Endodermal cell (in vitro differentiated cells): Measurements from ENCODE around the gene HTN1. TPM values are rescaled to one million over a fixed set of nuclear protein-coding genes. Genes with fewer than 3 reads are reported as not detected.

Experiments used
- DNase-seq: peaks from one replicate; pipeline ENCODE4 v3.0.0-alpha.2; 2017
- H3K27ac ChIP-seq: 2 replicates; pipeline ENCODE4 v1.5.1; 2013; ENCODE audit warnings: mild to moderate bottlenecking, low read depth, low read length, moderate library complexity
- H3K27me3 ChIP-seq: 2 replicates; pipeline ENCODE4 v1.6.1; 2013; ENCODE audit warnings: mild to moderate bottlenecking, low read length, moderate library complexity; ENCODE audit not compliant: insufficient read depth, control insufficient read depth, poor library complexity, severe bottlenecking
- H3K36me3 ChIP-seq: 2 replicates; pipeline ENCODE4 v1.7.0; 2013; ENCODE audit warnings: mild to moderate bottlenecking, low read length, moderate library complexity; ENCODE audit not compliant: control insufficient read depth, insufficient read depth
- H3K4me1 ChIP-seq: one replicate; pipeline ENCODE4 v1.7.0; 2013; ENCODE audit warnings: low read length; ENCODE audit not compliant: control insufficient read depth, insufficient read depth
- H3K4me3 ChIP-seq: 2 replicates; pipeline ENCODE4 v1.5.1; 2013; ENCODE audit warnings: mild to moderate bottlenecking, low read length, moderate library complexity
- H3K9ac ChIP-seq: 2 replicates; pipeline ENCODE4 v1.6.1; 2013; ENCODE audit warnings: mild to moderate bottlenecking, low read length, moderate library complexity; ENCODE audit not compliant: poor library complexity, severe bottlenecking; ENCODE audit errors: extremely low read depth
- H3K9me3 ChIP-seq: 2 replicates; pipeline ENCODE4 v1.6.1; 2013; ENCODE audit warnings: mild to moderate bottlenecking, low read length, moderate library complexity; ENCODE audit not compliant: control insufficient read depth
- H3K27ac Mint-ChIP-seq: 2 replicates; pipeline ENCODE4 v1.8.0; 2020; ENCODE audit warnings: mixed read lengths
- H3K27me3 Mint-ChIP-seq: 2 replicates; pipeline ENCODE4 v1.8.0; 2021; ENCODE audit warnings: mild to moderate bottlenecking, mixed read lengths; ENCODE audit not compliant: insufficient read depth
- H3K36me3 Mint-ChIP-seq: 2 replicates; pipeline ENCODE4 v1.8.0; 2020; ENCODE audit warnings: low read depth, mixed read lengths
- H3K4me1 Mint-ChIP-seq: 2 replicates; pipeline ENCODE4 v1.8.0; 2020; ENCODE audit warnings: mixed read lengths
- H3K4me3 Mint-ChIP-seq: 2 replicates; pipeline ENCODE4 v1.8.0; 2020; ENCODE audit warnings: mild to moderate bottlenecking, moderate library complexity, mixed read lengths
- H3K9me3 Mint-ChIP-seq: 2 replicates; pipeline ENCODE4 v1.8.0; 2020; ENCODE audit warnings: mild to moderate bottlenecking, mixed read lengths
- CTCF ChIP-seq: fragments of 200-600 bp; sonication (generic); conservative IDR thresholded peaks from 2 replicates; pipeline ENCODE4 v1.5.0; 2021; ENCODE audit warnings: antibody characterized with exemption, mild to moderate bottlenecking
- WGBS, 2 experiments: methylation state at CpG; one replicate each; pipeline versions ENCODE4 v1.1.5 to v1.1.7; 2013; ENCODE audit warnings: missing lambda C conversion rate in 2 of 2, mixed read lengths in 1 of 2; ENCODE audit not compliant: insufficient coverage in 1 of 2, insufficient read length in 1 of 2; 5-methylcytosine and 5-hydroxymethylcytosine counted together
- total RNA-seq, 2 donors: library from RNA; stranded (reverse); fragmentation: NEBNext Ultra II Directional in 1 of 2; extraction: Animal tissue kit (Norgen Biotek cat#: 25700) in 1 of 2; gene quantifications; 2 replicates in 1 of 2; 3 replicates in 1 of 2; pipeline ENCODE4 v1.2.1, GENCODE V29; 2021

The HTN1 gene
- total RNA-seq, 2 donors from 2014 or later = not detected

GRCh38 chr4:70099206-70099605 is 49.0 kb downstream of the HTN1 start:
- Histone ChIP-seq H3K27me3 (no peaks in the 10 kb centered on the region), H3K4me3 (no peak overlapping the region), H3K9ac (no peak overlapping the region), H3K36me3 (no peaks in the 10 kb centered on the region), H3K4me1 (no peaks in the 10 kb centered on the region), H3K27ac (no peak overlapping the region), H3K9me3 (no peaks in the 10 kb centered on the region)
- no peaks in the 10 kb centered on the region for H3K4me1 Mint-ChIP-seq
- no peak overlapping the region for H3K27ac Mint-ChIP-seq
- WGBS, 2 experiments = 93 to 100% methylated on average over 1 to 3 of the region's 3 CpGs
- H3K27me3 Mint-ChIP-seq = no peaks in the 10 kb centered on the region
- H3K9me3 Mint-ChIP-seq = no peaks in the 10 kb centered on the region
- no peak for DNase-seq
- no peaks in the 10 kb centered on the region for H3K36me3 Mint-ChIP-seq
- no peak for TF ChIP-seq CTCF
- no peak overlapping the region for H3K4me3 Mint-ChIP-seq

Other genes with a start within 250 kb of the HTN1 start
- not detected for gene SULT1E1, start 190.3 kb upstream of the HTN1 start, total RNA-seq
- gene CSN1S1, start 119.4 kb upstream of the HTN1 start, total RNA-seq = not detected
- not detected for gene CSN2, start 84.7 kb upstream of the HTN1 start, total RNA-seq
- gene STATH, start 54.5 kb upstream of the HTN1 start, total RNA-seq = not detected
- gene HTN3, start 22.0 kb upstream of the HTN1 start, total RNA-seq = not detected
- gene PRR27, start 103.8 kb downstream of the HTN1 start, total RNA-seq = not detected
- not detected for gene ODAM, start 145.3 kb downstream of the HTN1 start, total RNA-seq
- not detected for gene FDCSP, start 175.7 kb downstream of the HTN1 start, total RNA-seq
- gene CSN3, start 192.2 kb downstream of the HTN1 start, total RNA-seq = not detected